Stimulated activated naive CD8-positive, alpha-beta T cell treated with anti-CD3 and anti-CD28 coated beads, Interleukin-15, Interleukin-2, amounts not matched to agents 100 U/mL and 50 U/mL, for 24 hours (primary cell): ENCODE data around the gene GEMIN7.

ENCODE experiments used
- ATAC-seq: fragments of 150-1000 bp; cut with Tn5 transposase; one replicate; pipeline ENCODE4 v1.10.0; 2021
- DNase-seq: peaks from one replicate; pipeline ENCODE4 v3.0.0; 2021

Gene GEMIN7

GRCh38 chr19:45128806-45129205 lies 49.7 kb downstream of the GEMIN7 start:
- DNase-seq: no peak
- no peak for ATAC-seq

GRCh38 chr19:45130236-45130635 lies 51.2 kb downstream of the GEMIN7 start:
- ATAC-seq (no peak), DNase-seq (no peak)

GRCh38 chr19:45130888-45131615 lies 52.0 kb downstream of the GEMIN7 start:
- ATAC-seq: no peak

GRCh38 chr19:45133661-45134060 lies 54.6 kb downstream of the GEMIN7 start:
- DNase-seq (no peak), ATAC-seq (no peak)

More at GRCh38 chr19:45130888-45131615, 52.0 kb downstream of the GEMIN7 start:
- DNase-seq: no peak

GRCh38 chr19:45135176-45135885 lies 56.3 kb downstream of the GEMIN7 start:
- DNase-seq (no peak), ATAC-seq (no peak)

- no peak for ATAC-seq
Observed at GRCh38 chr19:45136507-45137178, 57.6 kb downstream of the GEMIN7 start.

GRCh38 chr19:45137179-45137761 lies 58.2 kb downstream of the GEMIN7 start:
- DNase-seq (no peak), ATAC-seq (no peak)

More at GRCh38 chr19:45136507-45137178, 57.6 kb downstream of the GEMIN7 start:
- DNase-seq: no peak

- ATAC-seq: no peak
- DNase-seq: no peak
Observed at GRCh38 chr19:45138303-45138751, 59.3 kb downstream of the GEMIN7 start.

- DNase-seq (no peak), ATAC-seq (no peak)
Observed at GRCh38 chr19:45139286-45140143, 60.5 kb downstream of the GEMIN7 start.

- DNase-seq (no peak), ATAC-seq (no peak)
Observed at GRCh38 chr19:45140144-45140503, 61.1 kb downstream of the GEMIN7 start.

- no peak for DNase-seq
- ATAC-seq: no peak
Observed at GRCh38 chr19:45140533-45140932, 61.5 kb downstream of the GEMIN7 start.
